HG02759 (cell line): ENCODE data around the gene MYBBP1A.

ENCODE experiments used
- ATAC-seq: cut with Tn5 transposase; IDR thresholded peaks from one replicate; pipeline ENCODE4 v1.9.1; 2021; ENCODE audit warnings: mild to moderate bottlenecking, moderate library complexity; ENCODE audit not compliant: unreplicated experiment

MYBBP1A gene

DNA sequence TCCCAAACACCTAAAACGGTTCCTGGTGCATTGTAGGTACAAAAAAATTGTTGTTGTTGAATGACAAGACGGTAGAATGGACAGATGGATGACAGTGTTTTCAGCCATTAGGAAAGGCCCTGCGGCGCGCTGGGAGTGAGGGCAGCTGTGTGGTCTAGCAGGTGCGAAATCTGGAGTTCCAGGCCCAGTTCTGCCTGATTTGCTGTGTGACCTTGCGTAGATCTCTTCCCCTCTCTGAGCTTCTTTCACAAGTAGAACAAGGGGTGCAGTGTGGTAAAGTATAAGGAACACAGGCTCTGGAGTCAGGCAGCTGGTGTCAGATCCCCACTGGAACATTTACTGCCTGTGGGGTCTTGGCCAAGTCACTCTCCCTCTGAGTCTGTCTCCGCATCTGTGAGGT is 31.2 kb downstream of the MYBBP1A start:
- ATAC-seq: no peak

DNA sequence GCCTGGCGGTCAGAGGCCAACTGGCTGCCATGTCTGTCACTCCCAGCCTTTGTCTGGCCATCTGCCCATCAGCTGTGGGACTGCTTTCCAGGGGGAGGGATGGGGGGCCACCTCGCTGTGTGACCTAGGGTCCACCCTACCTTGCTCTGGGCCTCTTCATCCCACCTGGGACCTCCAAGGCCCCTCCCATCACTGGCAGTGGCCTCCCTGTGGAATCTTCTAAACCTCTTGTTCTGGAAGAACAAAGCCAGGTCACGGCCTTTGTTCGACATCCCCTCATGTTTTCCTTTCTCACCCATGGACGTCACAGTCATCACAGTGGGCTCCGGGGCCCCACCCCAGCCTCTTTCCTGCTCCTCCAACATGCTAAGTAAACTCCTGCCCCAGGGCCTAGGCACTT is 32.5 kb downstream of the MYBBP1A start:
- no peak for ATAC-seq

DNA sequence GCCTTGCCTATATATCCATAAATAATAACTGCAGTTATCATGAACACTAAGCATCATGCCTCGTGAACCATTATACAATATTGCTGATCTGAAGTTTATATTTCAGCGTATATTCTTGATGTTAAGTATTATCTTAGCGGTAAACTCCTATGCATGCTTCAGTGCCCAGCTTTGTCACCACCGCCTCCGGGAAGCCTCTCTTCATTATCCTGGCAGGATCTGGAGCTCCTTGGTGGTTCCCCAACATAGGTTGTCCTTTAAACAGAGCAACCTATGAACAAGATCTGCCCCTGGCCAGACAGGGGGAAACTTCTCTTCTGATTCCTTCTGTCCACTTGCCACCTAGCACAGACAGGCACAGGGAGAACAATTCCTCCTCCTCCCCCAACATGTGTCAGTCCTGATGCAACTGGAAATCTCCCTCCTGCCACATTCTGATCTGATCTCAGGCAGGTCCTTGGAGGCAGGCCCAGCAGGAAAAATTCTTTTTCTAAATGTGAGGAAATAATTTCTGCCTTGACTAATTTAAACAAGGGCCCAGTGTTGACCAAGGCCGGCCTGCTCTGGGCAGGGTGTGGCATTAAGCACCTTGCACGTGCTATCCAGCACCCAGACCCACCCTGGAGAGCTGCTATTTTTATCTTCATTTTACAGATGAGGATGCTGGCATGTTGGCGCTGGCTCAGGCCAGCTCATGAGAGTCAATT is 34.1 kb downstream of the MYBBP1A start:
- ATAC-seq: no peak

DNA sequence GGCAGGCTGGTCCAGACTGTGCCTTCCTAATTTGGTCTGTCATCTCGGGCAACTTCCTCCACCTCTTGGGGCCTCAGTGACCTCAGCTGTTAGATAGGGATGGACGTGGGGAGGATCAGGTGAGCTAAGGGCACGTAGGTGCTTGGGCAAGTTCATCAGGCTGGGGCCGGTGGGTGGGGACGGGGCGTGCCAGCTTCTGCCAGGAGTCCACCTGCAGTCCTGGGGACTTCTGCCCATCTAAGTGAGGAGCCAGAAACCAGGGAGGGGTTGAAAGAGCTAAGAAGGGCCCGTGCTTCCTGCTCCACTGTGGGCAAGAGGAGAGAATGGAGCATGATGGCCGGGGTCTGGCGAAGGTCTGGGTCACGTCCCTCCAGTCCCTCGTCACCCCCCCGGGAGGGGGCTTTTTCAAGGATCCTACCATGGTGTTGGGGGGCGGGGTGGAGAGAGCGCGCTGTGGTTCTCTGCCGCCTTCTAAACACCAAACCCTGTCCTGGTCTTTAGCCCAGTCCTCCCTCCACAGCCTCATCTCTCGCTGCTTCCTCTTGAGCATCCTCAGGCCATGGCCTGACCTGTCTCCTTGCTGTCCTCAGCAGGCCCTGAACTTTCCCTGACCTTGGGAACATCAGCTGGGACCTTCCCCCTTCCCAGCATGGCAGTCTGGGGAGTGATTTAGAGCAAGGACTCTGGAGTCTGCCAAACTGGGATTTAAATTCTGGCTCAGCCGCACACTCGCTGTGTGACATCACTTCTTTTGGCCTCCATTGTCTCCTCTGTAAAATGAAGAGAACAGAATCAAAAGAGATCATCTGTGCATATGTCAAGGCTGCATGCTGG is 34.9 kb downstream of the MYBBP1A start:
- no peak for ATAC-seq

DNA sequence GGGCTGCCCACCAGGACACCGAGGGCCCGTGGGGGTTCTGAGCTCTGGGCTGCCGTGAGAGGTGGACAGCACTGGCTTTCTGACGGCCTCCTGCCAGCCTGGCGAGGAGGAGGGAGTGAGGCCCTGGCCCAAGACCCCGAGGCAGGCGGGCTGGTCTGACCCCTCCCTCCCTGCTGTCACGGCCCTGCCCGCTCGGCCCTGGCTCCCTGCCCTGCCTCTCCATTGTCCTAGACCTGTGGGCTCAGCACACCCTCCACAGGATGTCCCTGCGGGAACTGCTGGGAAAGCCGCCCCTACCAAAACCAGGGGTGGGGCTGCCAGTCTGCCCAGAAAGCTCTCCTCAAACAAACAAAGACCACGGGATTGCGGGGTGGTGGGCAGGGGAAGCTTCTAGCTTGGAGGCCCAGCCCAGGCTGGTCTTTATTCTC is 35.8 kb downstream of the MYBBP1A start:
- no peak for ATAC-seq

DNA sequence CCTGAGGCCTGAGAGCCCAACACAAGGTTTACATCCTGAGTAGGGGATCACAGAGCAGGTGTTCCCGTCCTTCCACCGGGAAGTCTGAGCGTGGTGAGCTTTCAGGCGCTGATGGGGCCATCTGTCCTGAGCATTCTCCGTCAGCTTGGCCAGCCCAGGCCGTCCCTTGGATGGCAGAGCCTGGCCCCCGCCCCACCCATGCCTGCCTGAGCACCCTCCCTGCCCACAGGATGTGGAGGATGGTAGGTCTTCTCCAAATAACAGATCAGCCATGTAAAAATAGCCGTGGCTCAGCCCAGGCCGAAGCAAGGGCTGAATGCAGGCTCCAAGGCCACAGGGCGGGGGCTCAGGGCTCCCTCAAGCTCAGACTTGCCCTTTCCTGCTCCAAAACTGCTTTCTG is 36.3 kb downstream of the MYBBP1A start:
- no peak for ATAC-seq

DNA sequence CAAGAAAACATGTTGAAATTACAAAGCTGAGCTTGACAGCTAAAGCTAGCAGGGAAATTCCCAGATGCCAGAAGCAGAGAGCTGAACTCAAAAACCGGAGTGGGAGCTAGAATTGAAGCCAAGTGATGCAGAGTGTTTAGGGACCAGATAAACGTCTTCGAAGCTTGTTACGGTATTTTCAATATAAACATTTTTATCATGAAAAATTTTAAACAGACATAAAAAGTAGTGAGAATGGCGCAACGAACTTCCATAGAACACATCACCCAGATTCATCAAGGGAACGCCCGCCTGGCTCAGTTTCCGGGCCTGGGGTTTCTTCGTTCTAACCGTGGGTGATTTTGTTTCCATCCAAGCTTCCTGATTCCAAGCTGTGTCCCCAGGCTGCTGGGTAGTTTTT is 38.4 kb downstream of the MYBBP1A start:
- no peak for ATAC-seq

DNA sequence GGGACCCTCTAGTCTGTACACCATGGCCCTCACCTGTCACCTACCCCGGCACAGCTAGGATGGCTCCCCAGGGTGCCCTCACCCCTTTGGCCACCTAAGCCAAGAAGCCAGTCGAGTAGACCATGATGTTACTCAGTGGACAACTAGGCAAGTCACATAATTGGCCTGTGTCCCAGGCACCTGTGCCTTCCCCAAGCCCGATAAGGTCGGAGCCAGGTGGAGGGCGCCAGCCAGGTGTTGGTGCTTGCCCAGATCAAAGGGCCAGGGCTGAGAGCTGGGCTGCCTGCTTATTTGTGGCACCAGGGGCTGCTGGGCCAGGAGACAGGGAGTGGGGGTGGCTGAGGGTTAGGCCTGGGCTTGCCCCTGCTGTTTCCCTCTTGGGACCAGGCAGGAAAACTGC is 39.7 kb downstream of the MYBBP1A start:
- ATAC-seq: no peak

DNA sequence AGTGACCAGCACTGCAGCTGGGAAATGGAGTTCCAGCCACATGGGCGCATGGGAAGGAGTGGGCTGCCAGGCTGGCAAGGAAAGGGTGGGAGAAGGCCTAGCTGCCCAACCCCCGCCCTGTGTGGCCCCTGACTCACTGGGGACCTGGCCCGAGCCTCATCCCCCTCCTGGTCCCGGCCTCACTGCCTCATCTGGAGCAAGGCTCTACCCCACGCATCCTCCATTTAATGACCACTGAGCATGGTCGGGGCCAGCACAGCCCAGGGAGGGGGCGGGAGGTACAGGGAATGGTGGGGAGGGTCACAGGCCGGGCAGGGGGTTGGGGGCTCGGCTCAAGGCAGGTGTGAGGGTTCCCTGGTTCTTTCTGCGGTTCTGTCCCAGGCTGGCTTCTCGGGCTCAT is 40.4 kb downstream of the MYBBP1A start:
- no peak for ATAC-seq

DNA sequence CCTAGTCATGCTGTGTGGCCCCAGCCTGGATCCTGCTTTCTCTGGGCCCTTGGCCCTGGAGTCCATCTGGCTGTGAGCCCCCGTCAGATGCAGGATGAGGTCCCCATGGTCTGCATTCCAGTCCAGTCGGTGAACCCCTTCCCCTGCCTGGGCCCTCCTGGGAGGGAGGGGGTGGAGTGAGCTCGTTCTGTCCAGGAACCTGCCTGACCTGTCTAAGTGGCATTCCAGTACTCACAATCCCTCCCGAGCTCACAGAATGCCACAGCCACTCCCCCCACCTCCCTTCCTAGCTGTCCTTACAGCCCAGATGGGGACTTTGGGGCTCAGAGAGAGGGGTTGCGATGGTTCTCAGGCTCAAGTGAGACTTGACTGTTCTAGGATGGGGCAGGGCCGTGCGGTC is 41.0 kb downstream of the MYBBP1A start:
- no peak for ATAC-seq

DNA sequence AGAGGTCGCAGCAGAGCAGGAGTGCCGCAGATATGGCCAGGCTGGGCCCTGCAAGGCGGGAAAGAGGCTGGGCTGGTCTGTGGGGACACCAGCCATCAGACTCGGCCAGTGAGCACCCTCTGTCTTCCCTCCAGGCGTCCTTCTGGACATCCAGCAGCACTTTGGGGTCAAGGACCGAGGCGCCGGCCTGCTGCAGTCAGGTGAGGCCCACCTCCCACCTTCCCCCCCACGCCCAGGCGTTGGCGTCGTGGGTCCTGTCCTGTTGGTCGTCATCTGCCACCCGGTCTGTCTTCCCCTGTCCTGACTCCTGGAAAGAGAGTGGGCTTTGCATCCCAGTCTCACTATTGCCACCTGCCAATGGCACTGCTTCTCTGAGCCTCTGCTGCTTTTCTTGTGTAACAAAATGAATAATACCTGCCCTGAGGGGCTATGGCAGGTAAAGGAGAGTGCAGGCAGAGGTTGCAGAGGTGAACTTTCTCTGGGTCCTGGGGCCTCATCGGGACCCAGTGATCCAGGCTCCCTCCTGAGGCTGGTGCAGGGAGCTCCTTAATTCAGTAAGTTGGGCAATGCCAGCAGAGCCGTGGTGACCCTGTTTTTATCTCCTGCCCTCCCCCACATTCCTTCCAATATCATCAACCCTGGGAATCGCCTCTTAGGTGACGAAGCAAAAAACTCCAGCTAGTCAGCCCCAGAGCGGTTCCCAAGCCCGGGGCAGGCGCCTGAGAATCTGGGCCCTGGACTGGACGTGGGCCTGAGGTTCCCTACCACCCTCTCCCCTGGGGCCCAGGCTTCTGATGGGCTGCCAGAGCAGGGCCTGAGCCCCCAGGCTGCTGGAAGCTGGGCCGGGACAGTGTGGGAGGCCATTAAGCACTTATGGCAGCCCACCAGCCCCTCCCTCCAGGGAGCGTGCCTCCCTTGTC is 41.8 kb downstream of the MYBBP1A start:
- ATAC-seq: no peak

DNA sequence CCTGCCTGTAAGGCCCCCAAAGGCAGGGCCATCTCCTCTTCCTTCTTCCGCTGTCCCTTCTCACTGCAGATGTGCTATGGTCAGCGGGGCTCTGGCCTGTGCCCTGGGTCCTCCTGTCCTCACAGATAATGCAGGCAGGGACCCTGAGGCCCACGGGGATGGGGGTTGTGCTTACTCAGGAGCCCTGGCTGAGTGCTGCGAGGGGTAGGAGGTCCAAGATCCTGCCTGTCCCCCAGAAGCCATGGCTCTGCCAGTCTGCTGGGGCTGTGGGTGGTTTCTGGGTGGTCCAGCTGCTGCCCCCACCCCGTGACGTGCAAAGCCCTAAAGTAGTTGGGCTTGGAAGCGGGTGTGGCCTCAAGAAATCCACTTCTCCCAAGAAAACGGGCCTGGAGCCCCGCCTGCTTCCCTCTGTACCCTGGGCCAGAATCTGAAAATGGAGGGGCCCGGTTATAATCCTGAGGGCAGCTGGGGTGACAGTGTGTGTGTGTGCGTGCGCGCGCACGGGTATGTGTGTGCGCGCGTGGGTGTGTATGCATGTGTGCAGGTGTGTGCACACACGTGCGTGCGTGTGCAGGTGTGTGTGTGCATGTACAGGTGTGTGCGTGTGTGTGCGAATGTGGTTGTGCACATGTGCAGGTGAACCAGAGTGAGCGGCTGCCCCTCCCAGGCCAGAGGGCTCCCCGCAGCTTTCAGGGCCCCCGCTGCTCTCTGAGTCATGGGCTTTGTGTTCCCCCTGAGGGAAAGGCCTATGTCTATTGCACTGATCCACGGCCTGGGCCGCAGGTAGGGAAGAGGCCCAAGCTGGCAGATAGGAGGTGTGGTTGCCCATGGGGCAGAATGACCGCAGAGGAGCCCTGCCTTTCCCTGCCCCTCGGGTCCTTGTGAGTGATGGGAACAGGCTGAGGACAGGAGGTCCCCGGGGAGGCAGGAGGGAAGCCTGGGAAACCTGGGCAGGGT is 42.8 kb downstream of the MYBBP1A start:
- ATAC-seq: no peak

DNA sequence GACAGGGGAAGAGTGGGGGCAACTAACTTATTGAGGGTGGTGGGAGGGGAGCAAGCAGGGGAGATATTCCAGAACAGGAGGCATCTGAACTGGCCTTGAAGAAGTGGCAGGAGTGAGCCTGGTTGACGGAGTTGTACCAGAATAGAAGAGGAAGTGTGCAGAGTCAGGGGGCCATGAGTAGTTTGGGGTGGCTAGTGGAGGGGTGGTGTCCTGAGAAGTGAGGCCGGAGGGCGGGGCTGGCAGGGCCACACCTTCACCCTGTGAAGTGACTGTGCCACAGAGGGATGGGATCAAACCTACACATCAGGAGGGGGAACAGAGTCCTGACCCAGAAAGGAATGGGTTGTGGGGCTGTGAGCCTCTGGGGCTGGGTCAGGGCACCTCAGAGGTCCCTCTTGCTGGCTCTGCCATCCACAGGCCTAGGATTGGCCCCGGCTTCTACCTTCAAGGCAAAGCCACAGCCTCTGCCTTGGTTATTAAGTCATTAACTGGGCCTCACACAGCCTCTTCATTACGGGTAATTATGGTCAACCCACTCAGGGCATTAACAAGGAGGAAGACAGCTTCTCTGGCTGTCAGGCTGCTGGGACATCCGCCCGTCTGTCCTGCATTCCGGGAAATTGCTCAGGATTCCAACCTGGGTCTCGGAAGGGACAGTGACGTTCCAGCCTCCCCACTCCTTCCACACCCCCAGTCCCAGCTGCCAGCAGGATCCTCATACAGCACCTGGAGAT is 43.8 kb downstream of the MYBBP1A start:
- ATAC-seq: no peak

DNA sequence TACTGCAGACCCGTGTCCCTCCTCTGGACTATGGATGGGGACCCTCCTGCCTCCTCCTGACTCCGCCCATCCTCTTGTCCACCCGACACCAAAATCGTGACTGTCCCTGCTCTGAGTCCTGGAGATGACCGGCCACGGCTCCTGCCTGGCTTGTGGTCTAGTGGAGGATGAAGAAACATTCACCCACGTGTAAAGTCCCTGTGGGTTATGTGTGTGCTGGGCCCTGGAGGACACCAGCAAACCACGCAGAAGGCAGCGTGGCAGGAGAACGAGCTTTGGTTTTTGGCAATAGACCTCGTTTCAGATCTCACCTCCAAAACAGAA is 44.6 kb downstream of the MYBBP1A start:
- no peak for ATAC-seq

DNA sequence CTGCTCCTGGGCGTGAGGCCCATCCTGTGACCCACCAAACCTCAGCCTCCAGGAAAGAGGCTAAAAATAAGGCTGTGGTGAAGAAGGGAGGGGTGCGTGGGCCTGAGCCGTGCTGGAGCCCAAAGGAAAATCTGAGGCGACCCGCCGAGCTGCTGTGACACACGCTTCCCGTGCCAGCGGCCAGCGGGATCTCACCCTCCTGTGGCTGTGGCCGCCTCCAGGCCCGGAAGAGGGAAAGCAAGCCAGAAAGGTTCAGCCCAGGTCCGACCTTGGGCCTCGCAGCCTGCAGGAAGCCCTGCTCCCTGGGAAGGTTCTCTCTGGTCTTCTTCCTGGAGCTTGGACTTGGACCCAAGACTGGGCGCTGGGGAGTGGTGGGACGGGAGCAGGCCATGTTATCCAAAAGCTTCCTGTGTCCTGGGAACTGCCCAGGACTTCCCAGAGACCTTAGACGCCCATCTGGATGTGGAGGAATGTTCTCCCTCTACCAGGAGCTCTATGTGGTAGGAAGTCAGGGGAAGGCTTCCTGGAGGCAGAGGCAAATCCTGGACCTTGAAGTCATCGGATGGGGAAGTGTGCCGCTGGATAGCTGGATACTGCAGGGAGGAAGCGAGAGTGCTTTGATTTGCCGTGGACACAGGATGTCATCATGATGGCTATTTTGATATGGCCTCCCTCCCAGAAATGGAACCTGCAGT is 45.1 kb downstream of the MYBBP1A start:
- ATAC-seq: no peak

DNA sequence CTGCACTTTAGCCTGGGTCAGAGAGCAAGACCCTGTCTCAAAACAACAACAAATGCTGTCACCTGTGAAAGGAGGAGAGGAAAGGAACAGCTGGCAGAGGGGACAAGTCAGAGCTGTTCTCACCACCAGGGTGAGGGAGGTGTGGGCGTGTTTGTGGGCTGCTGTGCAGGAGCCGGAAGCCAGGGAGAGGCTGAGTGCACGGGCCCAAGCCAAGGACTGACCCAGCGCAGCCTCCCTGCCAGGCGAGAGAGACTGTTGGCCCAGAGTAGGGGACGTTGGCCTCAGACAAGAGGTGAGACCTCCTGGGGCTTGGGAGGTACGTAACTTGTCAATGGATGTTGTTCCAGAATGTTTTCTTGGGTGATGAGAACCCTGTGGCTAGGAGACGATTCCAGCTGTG is 45.8 kb downstream of the MYBBP1A start:
- no peak for ATAC-seq

DNA sequence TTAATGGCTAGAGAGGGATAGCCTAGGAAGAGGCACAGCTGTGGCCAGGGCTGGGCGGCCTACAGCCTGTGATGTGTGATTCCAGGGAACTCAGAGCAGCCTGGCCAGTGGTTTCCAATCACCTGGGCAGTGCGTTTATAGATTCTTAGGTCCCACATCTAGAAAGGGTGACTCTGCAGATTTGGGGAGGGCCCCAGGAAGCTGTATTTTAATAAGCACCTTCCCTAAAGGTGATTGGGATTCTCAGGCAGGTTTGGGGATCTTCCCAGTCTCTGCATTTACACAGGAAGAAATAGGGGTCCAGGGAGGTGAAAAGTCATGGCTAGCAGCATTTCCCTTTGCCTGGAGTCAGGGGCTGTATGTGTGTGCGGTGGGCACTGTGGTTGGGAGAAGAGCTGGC is 47.0 kb downstream of the MYBBP1A start:
- no peak for ATAC-seq

DNA sequence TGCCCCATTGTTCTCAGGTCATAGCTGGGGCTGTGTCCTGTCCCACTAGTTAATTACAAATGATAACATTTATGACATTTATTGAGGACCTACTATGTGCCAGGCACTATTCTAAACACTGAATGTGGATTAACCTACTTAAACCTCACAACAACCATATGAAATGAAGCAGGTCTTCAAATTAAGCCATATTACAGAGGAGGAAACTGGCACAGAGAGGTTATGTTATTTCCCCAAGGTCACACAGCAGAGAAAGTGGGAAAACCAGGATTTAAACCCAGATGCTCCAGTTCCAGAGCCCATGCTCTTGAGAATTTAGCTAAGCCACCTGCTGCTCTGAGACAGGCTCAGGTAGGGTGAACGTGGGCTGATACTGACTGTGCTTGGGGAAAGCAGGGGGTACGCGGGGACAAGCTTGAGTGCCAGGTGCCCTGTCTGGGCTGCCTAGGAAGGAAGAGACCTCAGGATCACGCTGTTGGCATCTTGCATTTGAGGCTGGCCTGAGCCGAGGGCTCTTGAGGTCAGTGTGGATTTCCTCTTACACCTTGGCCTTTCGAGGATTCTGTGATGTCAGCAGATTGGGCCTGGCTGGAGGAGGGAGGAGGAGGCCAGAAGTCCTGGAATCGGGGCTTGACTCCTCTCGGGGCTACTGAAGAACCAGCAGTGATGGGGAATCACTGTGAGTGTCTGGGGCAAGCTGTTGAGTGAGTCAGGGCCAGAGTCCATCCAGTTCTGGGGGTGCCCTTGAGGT is 47.6 kb downstream of the MYBBP1A start:
- no peak for ATAC-seq
